GM18507 (cell line): Measurements from ENCODE around the gene RALGPS1.
"Not testable (repeated sequence)": the region's sequence is repeated elsewhere in the genome, so short reads cannot be mapped to it uniquely, and the experiment has no call there.

Source experiments
- DNase-seq: peaks from one replicate; pipeline ENCODE4 v3.0.0; 2011; ENCODE audit warnings: low read depth; ENCODE audit not compliant: insufficient read length; ENCODE audit errors: extremely low spot score
- FAIRE-seq: peaks from 2 replicates; lab custom pipeline; 2011; peaks lifted over from hg19 to GRCh38; lab: Jason Lieb, UNC

The RALGPS1 gene

GRCh38 chr9:127014216-127014909, 99.8 kb downstream of the RALGPS1 start:
- no peak for DNase-seq
- FAIRE-seq = no peak

GRCh38 chr9:127014910-127015540, 100.4 kb downstream of the RALGPS1 start:
- FAIRE-seq = no peak
- DNase-seq = no peak

GRCh38 chr9:127015921-127016512, 101.4 kb downstream of the RALGPS1 start:
- FAIRE-seq (no peak), DNase-seq (no peak)

GRCh38 chr9:127017979-127018378, 103.4 kb downstream of the RALGPS1 start:
- not testable (repeated sequence) for FAIRE-seq, DNase-seq

- no peak for FAIRE-seq
These were observed 104.4 kb downstream of the RALGPS1 start for GRCh38 chr9:127018935-127019334.

GRCh38 chr9:127020036-127020801, 105.6 kb downstream of the RALGPS1 start:
- DNase-seq (no peak), FAIRE-seq (no peak)

More at GRCh38 chr9:127018935-127019334, 104.4 kb downstream of the RALGPS1 start:
- DNase-seq = no peak

- FAIRE-seq = no peak
- DNase-seq = no peak
These were observed 106.2 kb downstream of the RALGPS1 start for GRCh38 chr9:127020802-127021078.

GRCh38 chr9:127021664-127022363, 107.2 kb downstream of the RALGPS1 start:
- FAIRE-seq = no peak
- DNase-seq = no peak

- DNase-seq (no peak), FAIRE-seq (no peak)
These were observed 108.5 kb downstream of the RALGPS1 start for GRCh38 chr9:127022913-127023660.

GRCh38 chr9:127025042-127025441, 110.5 kb downstream of the RALGPS1 start:
- FAIRE-seq = no peak
- no peak for DNase-seq

GRCh38 chr9:127027694-127028093, 113.1 kb downstream of the RALGPS1 start:
- DNase-seq = no peak
- no peak for FAIRE-seq

- DNase-seq (no peak), FAIRE-seq (no peak)
These were observed 115.0 kb downstream of the RALGPS1 start for GRCh38 chr9:127029548-127029947.

- no peak for FAIRE-seq
These were observed 116.5 kb downstream of the RALGPS1 start for GRCh38 chr9:127030814-127031740.

GRCh38 chr9:127032256-127032655, 117.7 kb downstream of the RALGPS1 start:
- DNase-seq (no peak), FAIRE-seq (no peak)

More at GRCh38 chr9:127030814-127031740, 116.5 kb downstream of the RALGPS1 start:
- no peak for DNase-seq

GRCh38 chr9:127033061-127033460, 118.5 kb downstream of the RALGPS1 start:
- no peak for DNase-seq
- FAIRE-seq = no peak

- no peak for DNase-seq
- no peak for FAIRE-seq
These were observed 119.2 kb downstream of the RALGPS1 start for GRCh38 chr9:127033789-127034188.

GRCh38 chr9:127034691-127035090, 120.1 kb downstream of the RALGPS1 start:
- FAIRE-seq = no peak
- no peak for DNase-seq

GRCh38 chr9:127035423-127035822, 120.8 kb downstream of the RALGPS1 start:
- DNase-seq (no peak), FAIRE-seq (no peak)
